ENCODE data around the gene DUT. TPM values are rescaled to one million over a fixed set of nuclear protein-coding genes. Genes with fewer than 3 reads are reported as not detected.

Gene DUT
- total RNA-seq, 2 experiments from 2014 or later, result 137 to 329 TPM

GRCh38 chr15:48304398-48304797, 26.8 kb upstream of the DUT start:
- POLR2A ChIA-PET, result no interaction called here
- no TSS peak for BruUV-seq (replicated peaks)
- H3K4me2 ChIP-seq (ENCODE audit: low read length), result no peak overlapping the region
- no peaks in the 10 kb centered on the region for H4K20me1 ChIP-seq (ENCODE audit: insufficient read depth, low read length)
- H2AFZ ChIP-seq (ENCODE audit: low read length), result no peak overlapping the region
- intact Hi-C loops (cut with micrococcal nuclease; ENCODE audit: unreplicated experiment), result no loop called here
- DNase-seq (ENCODE audit: low spot score), result no peak
- H3K4me1 ChIP-seq (ENCODE audit: insufficient read depth, low read length, poor library complexity, severe bottlenecking), result no peaks in the 10 kb centered on the region
- no peak overlapping the region for H3K4me3 ChIP-seq (ENCODE audit: low read depth, low read length, poor library complexity, severe bottlenecking)
- TF ChIP-seq EZH2phosphoT487 (IDR thresholded peaks at IDR 0.05; ENCODE audit: borderline replicate concordance, low read depth, low read length) (no peak), CTCF (conservative IDR thresholded peaks at IDR 0.05; ENCODE audit: low read length) (no peak)
- no peaks in the 10 kb centered on the region for H3K9me2 ChIP-seq (ENCODE audit: insufficient read depth, low read length)
- CTCF ChIA-PET (ENCODE audit: unreplicated experiment), result no interaction called here
- no peaks in the 10 kb centered on the region for H3K79me2 ChIP-seq (ENCODE audit: insufficient read depth, low read depth, low read length)
- H3K9me3 ChIP-seq (ENCODE audit: low read length), result no peaks in the 10 kb centered on the region
- H3K36me3 ChIP-seq (ENCODE audit: insufficient read depth, low read length), result no peaks in the 10 kb centered on the region
- no peak overlapping the region for H3K27ac ChIP-seq (ENCODE audit: low read depth, low read length, poor library complexity, severe bottlenecking)

- no peak for DNase-seq (ENCODE audit: low spot score)
- Histone ChIP-seq H3K4me1 (ENCODE audit: insufficient read depth, low read length, poor library complexity, severe bottlenecking) (no peaks in the 10 kb centered on the region), H3K36me3 (ENCODE audit: insufficient read depth, low read length) (no peaks in the 10 kb centered on the region), H3K9me3 (ENCODE audit: low read length) (no peaks in the 10 kb centered on the region), H3K4me3 (ENCODE audit: low read depth, low read length, poor library complexity, severe bottlenecking) (no peak overlapping the region), H3K27ac (ENCODE audit: low read depth, low read length, poor library complexity, severe bottlenecking) (no peak overlapping the region), H3K79me2 (ENCODE audit: insufficient read depth, low read depth, low read length) (no peaks in the 10 kb centered on the region), H4K20me1 (ENCODE audit: insufficient read depth, low read length) (no peaks in the 10 kb centered on the region), H3K9me2 (ENCODE audit: insufficient read depth, low read length) (no peaks in the 10 kb centered on the region), H3K4me2 (ENCODE audit: low read length) (no peak overlapping the region), H2AFZ (ENCODE audit: low read length) (no peak overlapping the region)
- no peak for TF ChIP-seq CTCF (conservative IDR thresholded peaks at IDR 0.05; ENCODE audit: low read length)
- no TSS peak for BruUV-seq (replicated peaks)
- ChIA-PET CTCF (ENCODE audit: unreplicated experiment) (no interaction called here), POLR2A (interaction anchor here (0.7 kb wide), 3 partner anchors 123 to 497 kb away, joined by 3 to 4 read pairs (median 4); no protein-coding TSS in a partner anchor)
- intact Hi-C loops (cut with micrococcal nuclease; ENCODE audit: unreplicated experiment), result no loop called here
Observed at GRCh38 chr15:48306639-48307038, 24.6 kb upstream of the DUT start.

GRCh38 chr15:48307586-48307985, 23.6 kb upstream of the DUT start:
- H4K20me1 ChIP-seq (ENCODE audit: insufficient read depth, low read length), result no peaks in the 10 kb centered on the region
- no peaks in the 10 kb centered on the region for H3K9me3 ChIP-seq (ENCODE audit: low read length)
- CTCF ChIA-PET (ENCODE audit: unreplicated experiment), result no interaction called here
- H3K27ac ChIP-seq (ENCODE audit: low read depth, low read length, poor library complexity, severe bottlenecking), result no peak overlapping the region
- no peak for TF ChIP-seq CTCF (conservative IDR thresholded peaks at IDR 0.05; ENCODE audit: low read length)
- TF ChIP-seq EZH2phosphoT487 (IDR thresholded peaks at IDR 0.05; ENCODE audit: borderline replicate concordance, low read depth, low read length), result no peak
- no peaks in the 10 kb centered on the region for H3K36me3 ChIP-seq (ENCODE audit: insufficient read depth, low read length)
- no peaks in the 10 kb centered on the region for H3K79me2 ChIP-seq (ENCODE audit: insufficient read depth, low read depth, low read length)
- BruUV-seq (replicated peaks), result no TSS peak
- H2AFZ ChIP-seq (ENCODE audit: low read length), result no peak overlapping the region
- H3K4me3 ChIP-seq (ENCODE audit: low read depth, low read length, poor library complexity, severe bottlenecking), result no peak overlapping the region
- intact Hi-C loops (cut with micrococcal nuclease; ENCODE audit: unreplicated experiment), result no loop called here
- POLR2A ChIA-PET, result interaction anchor here (0.6 to 0.7 kb wide), 4 partner anchors 28 to 231 kb away, joined by 3 to 6 read pairs (median 4); no protein-coding TSS in a partner anchor
- H3K4me1 ChIP-seq (ENCODE audit: insufficient read depth, low read length, poor library complexity, severe bottlenecking), result no peaks in the 10 kb centered on the region
- H3K9me2 ChIP-seq (ENCODE audit: insufficient read depth, low read length), result no peaks in the 10 kb centered on the region
- H3K4me2 ChIP-seq (ENCODE audit: low read length), result no peak overlapping the region
- DNase-seq (ENCODE audit: low spot score), result no peak
